Liver (tissue), 9 donors: Measurements from ENCODE around the gene CHRNG. TPM values are rescaled to one million over a fixed set of nuclear protein-coding genes. Genes with fewer than 3 reads are reported as not detected.
"Not testable (repeated sequence)": the region's sequence is repeated elsewhere in the genome, so short reads cannot be mapped to it uniquely, and the experiment has no call there.

ENCODE experiments used
- DNase-seq: peaks from one replicate; pipeline ENCODE4 v3.0.0-alpha.2; 2017; ENCODE audit warnings: low spot score
- H3K27ac ChIP-seq, 2 donors: one replicate each; pipeline ENCODE4 v1.7.0; 2013; ENCODE audit warnings: inconsistent platforms in 2 of 2, low read length in 2 of 2, control low read depth in 1 of 2, low read depth in 1 of 2, mild to moderate bottlenecking in 1 of 2
- H3K27me3 ChIP-seq, 4 donors: one replicate each; pipeline versions ENCODE4 v1.6.1 to v1.7.0; 2013; ENCODE audit warnings: low read length in 3 of 4, inconsistent platforms in 1 of 4, mild to moderate bottlenecking in 1 of 4, moderate library complexity in 1 of 4; ENCODE audit not compliant: control insufficient read depth in 4 of 4, insufficient read depth in 4 of 4
- H3K36me3 ChIP-seq, 4 donors: one replicate each; pipeline versions ENCODE4 v1.6.1 to v1.7.0; 2013; ENCODE audit warnings: low read length in 3 of 4, mild to moderate bottlenecking in 3 of 4, low read depth in 1 of 4, moderate library complexity in 1 of 4; ENCODE audit not compliant: control insufficient read depth in 4 of 4, insufficient read depth in 3 of 4
- H3K4me1 ChIP-seq, 4 donors: one replicate each; pipeline versions ENCODE4 v1.6.1 to v1.7.0; 2013; ENCODE audit warnings: low read length in 3 of 4, mild to moderate bottlenecking in 3 of 4, moderate library complexity in 1 of 4; ENCODE audit not compliant: control insufficient read depth in 4 of 4, insufficient read depth in 4 of 4
- H3K4me3 ChIP-seq, 3 donors: one replicate each; pipeline versions ENCODE4 v1.6.1 to v1.7.0; 2013; ENCODE audit warnings: low read length in 3 of 3, control low read depth in 1 of 3, low read depth in 1 of 3, mild to moderate bottlenecking in 1 of 3
- H3K9ac ChIP-seq, 2 donors: one replicate each; pipeline ENCODE4 v1.7.0; 2013; ENCODE audit warnings: low read length in 2 of 2, mild to moderate bottlenecking in 2 of 2, moderate library complexity in 2 of 2, control low read depth in 1 of 2, low read depth in 1 of 2
- H3K9me3 ChIP-seq, 4 donors: one replicate each; pipeline versions ENCODE4 v1.6.1 to v1.7.0; 2013; ENCODE audit warnings: low read length in 3 of 4; ENCODE audit not compliant: control insufficient read depth in 4 of 4
- ATF3 ChIP-seq: IDR thresholded peaks from 2 replicates; pipeline ENCODE4 v1.6.1; 2016; ENCODE audit warnings: antibody characterized with exemption
- CTCF ChIP-seq: fragments of 150-350 bp; IDR thresholded peaks from 2 replicates; pipeline ENCODE4 v1.5.1; 2017; ENCODE audit warnings: improper control_type of control experiment, low read depth, low read length; ENCODE audit not compliant: missing input control
- EGR1 ChIP-seq, 2 donors: IDR thresholded peaks; 2 replicates each; pipeline ENCODE4 v1.6.1; 2016 to 2018; ENCODE audit warnings: antibody characterized with exemption in 2 of 2, low read depth in 2 of 2
- FOXA1 ChIP-seq: IDR thresholded peaks from 2 replicates; pipeline ENCODE4 v1.6.1; 2016; ENCODE audit warnings: antibody characterized with exemption
- GABPA ChIP-seq, 2 donors: IDR thresholded peaks in 1 of 2; conservative IDR thresholded peaks in 1 of 2; 2 replicates each; pipeline ENCODE4 v1.6.1; 2016; ENCODE audit warnings: antibody characterized with exemption in 2 of 2, mild to moderate bottlenecking in 1 of 2, moderate library complexity in 1 of 2
- HNF4A ChIP-seq, 2 donors: conservative IDR thresholded peaks; 2 replicates each; pipeline ENCODE4 v1.6.1; 2016; ENCODE audit warnings: antibody characterized with exemption in 2 of 2, mild to moderate bottlenecking in 2 of 2
- HNF4G ChIP-seq: IDR thresholded peaks from 2 replicates; pipeline ENCODE4 v1.6.1; 2016; ENCODE audit warnings: antibody characterized with exemption
- JUND ChIP-seq, 2 donors: IDR thresholded peaks; 2 replicates each; pipeline ENCODE4 v1.6.1; 2016; ENCODE audit warnings: antibody characterized with exemption in 2 of 2
- MAX ChIP-seq: IDR thresholded peaks from 2 replicates; pipeline ENCODE4 v1.6.1; 2016; ENCODE audit warnings: antibody characterized with exemption
- NR2F2 ChIP-seq: IDR thresholded peaks from 2 replicates; pipeline ENCODE4 v1.6.1; 2016; ENCODE audit warnings: antibody characterized with exemption
- RAD21 ChIP-seq, 2 donors: IDR thresholded peaks; 2 replicates each; pipeline ENCODE4 v1.6.1; 2016; ENCODE audit warnings: antibody characterized with exemption in 2 of 2, mild to moderate bottlenecking in 2 of 2
- RXRA ChIP-seq, 2 donors: IDR thresholded peaks; 2 replicates each; pipeline ENCODE4 v1.6.1; 2017 to 2018; ENCODE audit warnings: antibody characterized with exemption in 2 of 2, mild to moderate bottlenecking in 1 of 2
- SP1 ChIP-seq: IDR thresholded peaks from 2 replicates; pipeline ENCODE4 v1.6.1; 2018; ENCODE audit warnings: antibody characterized with exemption, mild to moderate bottlenecking
- TAF1 ChIP-seq: conservative IDR thresholded peaks from 2 replicates; pipeline ENCODE4 v1.6.1; 2016; ENCODE audit warnings: antibody characterized with exemption, mild to moderate bottlenecking
- YY1 ChIP-seq: IDR thresholded peaks from 2 replicates; pipeline ENCODE4 v1.6.1; 2016; ENCODE audit warnings: antibody characterized with exemption, mild to moderate bottlenecking
- ZBTB33 ChIP-seq: IDR thresholded peaks from 2 replicates; pipeline ENCODE4 v1.6.1; 2016; ENCODE audit warnings: antibody characterized with exemption
- whole genome bisulfite sequencing: extraction: QIAGEN DNeasy Blood & Tissue Kit; methylation state at CpG from one replicate; pipeline ENCODE4 v1.1.7; 2013; 5-methylcytosine and 5-hydroxymethylcytosine counted together
- polyA plus RNA-seq, 2 donors: library from polyadenylated mRNA; stranded (reverse) in 1 of 2; unstranded in 1 of 2; fragments of 200-250 nt in 1 of 2; fragments of >200 nt in 1 of 2; fragmentation: Nextera tagmentation in 1 of 2; extraction: Ambion mirVana in 1 of 2; gene quantifications; one replicate each; pipeline versions ENCODE4 v1.2.1 to v1.2.3, GENCODE V29; 2013 to 2015
- total RNA-seq, 2 donors: library from RNA; depleted of rRNA; stranded (reverse); fragments of >200 nt; gene quantifications; one replicate each; pipeline ENCODE4 v1.2.3, GENCODE V29; 2014
- donor health status: healthy.
- donor health status: healthy.
- donor health status: healthy.
- donor health status: healthy.
- donor health status: healthy.

The CHRNG gene
- total and polyA plus RNA-seq, 4 donors = not detected

- Histone ChIP-seq H3K36me3 (no peaks in the 10 kb centered on the region), H3K4me3 (no peak overlapping the region), H3K9me3 (no peaks in the 10 kb centered on the region), H3K4me1 (no peaks in the 10 kb centered on the region), H3K27me3 (peaks cover 0 to 2% (median 0%) of the 10 kb centered on the region in 4 donors), H3K9ac (no peak overlapping the region), H3K27ac (no peak overlapping the region)
- WGBS = 77% methylated on average over 9 of the region's 9 CpGs
- TF ChIP-seq YY1 (no peak), EGR1 (IDR thresholded peaks at IDR 0.05; ENCODE audit: low read depth in 2 of 2) (no peak), RAD21 (IDR thresholded peaks at IDR 0.05) (no peak), NR2F2 (no peak), TAF1 (no peak), SP1 (no peak), MAX (no peak), RXRA (IDR thresholded peaks at IDR 0.05) (no peak), HNF4G (no peak), CTCF (no peak), ATF3 (no peak), GABPA (IDR thresholded peaks at IDR 0.05 in 1 of 2, conservative IDR thresholded peaks at IDR 0.05 in 1 of 2) (no peak), HNF4A (conservative IDR thresholded peaks at IDR 0.05) (no peak), FOXA1 (no peak)
- DNase-seq = no peak
Measured at GRCh38 chr2:232530626-232531260, 8.7 kb upstream of the CHRNG start.

GRCh38 chr2:232532419-232532818 lies 7.1 kb upstream of the CHRNG start:
- no peaks in the 10 kb centered on the region for H3K4me1 ChIP-seq
- no peak for DNase-seq
- H3K36me3 ChIP-seq = no peaks in the 10 kb centered on the region
- 83% methylated on average over 9 of the region's 9 CpGs for WGBS
- H3K9ac ChIP-seq = no peak overlapping the region
- peaks cover 0 to 3% (median under 1%) of the 10 kb centered on the region in 4 donors for H3K9me3 ChIP-seq
- H3K27ac ChIP-seq = no peak overlapping the region
- H3K27me3 ChIP-seq = peaks cover 0 to 2% (median 0%) of the 10 kb centered on the region in 4 donors
- TF ChIP-seq CTCF = no peak
- TF ChIP-seq ZBTB33 = no peak
- no peak for TF ChIP-seq JUND (IDR thresholded peaks at IDR 0.05)
- no peak overlapping the region for H3K4me3 ChIP-seq

GRCh38 chr2:232532821-232533220 lies 6.7 kb upstream of the CHRNG start:
- not testable (repeated sequence) for DNase-seq, H3K4me1 ChIP-seq, H3K9me3 ChIP-seq, H3K9ac ChIP-seq, H3K36me3 ChIP-seq, H3K27ac ChIP-seq, H3K27me3 ChIP-seq, H3K4me3 ChIP-seq
- WGBS = 88% methylated on average over 7 of the region's 7 CpGs
